Esophagus muscularis mucosa (tissue), 4 donors: ENCODE measurements around the gene RPIA.

ENCODE experiments used
- CTCF ChIP-seq, 3 experiments: fragments of 200-600 bp in 2 of 3; fragments of 450-650 bp in 1 of 3; sonication (generic) in 2 of 3; IDR thresholded peaks; one replicate each; pipeline ENCODE4 v1.5.1; 2017 to 2019; ENCODE audit warnings: antibody characterized with exemption in 3 of 3, mild to moderate bottlenecking in 2 of 3, moderate library complexity in 1 of 3
- EP300 ChIP-seq: sonication (generic); formaldehyde crosslinking; IDR thresholded peaks from one replicate; pipeline ENCODE4 v1.6.1; 2017; ENCODE audit warnings: antibody characterized with exemption
- POLR2A ChIP-seq: fragments of 450-650 bp; IDR thresholded peaks from one replicate; pipeline ENCODE4 v1.6.1; 2017; ENCODE audit warnings: antibody characterized with exemption, moderate library complexity, mild to moderate bottlenecking, low read depth
- POLR2AphosphoS5 ChIP-seq, 2 donors: sonication (generic); formaldehyde crosslinking; IDR thresholded peaks; one replicate each; pipeline ENCODE4 v1.6.1; 2017; ENCODE audit warnings: antibody characterized with exemption in 2 of 2

DNA sequence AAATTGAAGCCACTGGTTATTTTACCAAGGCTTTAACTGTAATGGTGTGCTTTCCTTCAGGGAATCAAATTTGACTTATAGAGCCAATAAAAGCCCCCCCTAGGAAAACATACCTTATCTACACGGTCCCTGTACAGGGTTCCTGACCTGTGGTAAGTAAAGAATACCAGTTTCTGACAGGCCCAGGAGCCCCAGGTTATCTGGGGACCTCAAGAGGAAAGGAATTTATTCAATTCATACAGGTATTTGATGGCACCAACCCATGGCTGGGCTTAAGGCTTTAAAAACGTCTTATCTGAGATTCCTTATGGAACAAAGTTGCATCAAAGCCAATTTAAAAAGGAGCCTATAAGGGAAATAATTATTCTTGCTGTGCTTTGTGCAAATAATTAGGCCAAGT is 7.0 kb upstream of the RPIA start:
- TF ChIP-seq POLR2A (no peak), CTCF (IDR thresholded peaks at IDR 0.05) (no peak), POLR2AphosphoS5 (IDR thresholded peaks at IDR 0.05) (no peak), EP300 (no peak)
